ENCODE results near the gene TMEM94.
"Not testable (repeated sequence)": the region's sequence is repeated elsewhere in the genome, so short reads cannot be mapped to it uniquely, and the experiment has no call there.

Gene TMEM94

DNA sequence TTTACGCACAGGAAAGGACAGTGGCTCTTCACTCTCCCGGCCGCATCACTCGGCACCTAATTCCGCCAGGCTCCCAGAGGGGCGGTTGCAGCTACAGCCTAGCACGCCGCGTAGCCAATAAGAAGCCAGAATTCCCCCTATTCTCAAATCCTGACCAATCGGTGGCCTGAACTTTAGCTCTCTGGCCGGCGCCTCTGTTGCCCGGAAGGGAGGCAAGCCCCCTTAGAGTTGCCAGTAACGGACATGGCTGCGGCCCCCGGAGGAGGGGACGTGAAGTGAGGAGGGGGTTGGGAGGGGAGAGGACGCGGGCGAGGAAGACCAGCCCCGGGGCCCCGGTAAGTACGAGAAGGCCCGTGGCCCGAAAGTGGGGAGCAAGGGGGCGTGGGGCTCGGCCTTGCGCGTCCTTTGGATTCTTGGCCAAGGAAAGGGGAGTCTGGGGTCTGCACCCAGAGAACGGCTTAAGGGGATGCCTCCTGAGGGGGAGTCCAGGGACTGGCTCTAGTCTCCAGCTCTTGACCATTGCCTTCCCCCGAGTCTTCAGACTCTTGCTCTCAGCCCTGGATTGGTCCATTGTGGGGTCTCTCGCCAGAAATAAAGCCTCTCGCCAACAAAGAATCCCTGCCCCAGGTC lies at the start of gene TMEM94:
TSS of gene TMEM94 (plus strand) at position 219 of the 630 bp plus-strand sequence. CDS start 15,271 bp downstream, outside the sequence.
- DNase-seq: peak; percentile 97

DNA sequence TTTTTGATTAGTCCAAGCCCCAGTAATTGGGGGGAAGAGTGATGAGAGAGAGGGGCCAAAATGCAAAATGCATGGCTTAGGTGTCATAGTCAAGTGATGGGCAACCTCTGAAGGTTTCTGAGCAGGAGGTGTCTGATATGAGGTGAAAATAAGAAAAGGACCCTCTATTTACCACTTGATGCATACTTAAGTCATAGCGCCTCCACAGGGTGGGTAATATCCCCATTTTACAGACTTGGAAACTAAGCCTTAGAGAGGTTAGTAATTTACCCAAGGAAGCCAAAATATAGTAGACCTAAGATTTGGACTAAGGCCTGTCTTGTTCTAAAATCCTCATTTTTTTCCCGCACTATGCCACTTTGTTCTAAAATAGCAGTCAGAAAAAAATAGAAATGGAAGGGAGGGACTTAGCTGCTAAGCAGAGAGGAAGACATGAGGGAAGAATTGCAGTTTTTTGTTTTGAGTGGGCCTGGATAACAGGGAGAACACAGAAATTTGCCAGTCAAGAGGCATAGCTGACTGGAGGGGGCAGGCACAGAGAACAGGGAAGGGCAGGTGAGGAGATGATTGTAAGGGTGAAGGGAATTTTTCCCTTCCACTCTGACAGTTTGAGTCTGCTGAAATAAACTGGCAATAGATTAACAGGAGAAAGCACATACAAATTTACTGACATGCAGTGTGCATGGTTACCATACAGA lies 48.6 kb upstream of the TMEM94 start:
- DNase-seq: no peak

DNA sequence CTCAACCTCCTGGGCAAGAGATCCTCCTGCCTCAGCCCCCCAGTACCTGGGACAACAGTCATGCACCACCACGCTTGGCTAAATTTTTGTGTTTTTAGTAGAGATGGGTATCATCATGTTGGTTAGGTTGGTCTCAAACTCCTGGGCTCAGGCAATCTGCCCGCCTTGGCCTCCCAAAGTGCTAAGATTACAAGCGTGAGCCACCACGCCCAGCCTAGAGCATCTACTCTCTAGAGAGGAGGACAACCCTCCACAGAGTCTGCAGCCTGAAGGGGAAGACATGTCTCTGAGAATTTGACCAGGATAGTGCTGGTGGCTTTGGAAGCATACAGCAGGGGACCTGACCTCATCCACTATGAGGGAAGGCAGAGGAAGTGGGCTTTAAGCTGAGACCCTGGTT lies 46.3 kb upstream of the TMEM94 start:
- DNase-seq: no peak

DNA sequence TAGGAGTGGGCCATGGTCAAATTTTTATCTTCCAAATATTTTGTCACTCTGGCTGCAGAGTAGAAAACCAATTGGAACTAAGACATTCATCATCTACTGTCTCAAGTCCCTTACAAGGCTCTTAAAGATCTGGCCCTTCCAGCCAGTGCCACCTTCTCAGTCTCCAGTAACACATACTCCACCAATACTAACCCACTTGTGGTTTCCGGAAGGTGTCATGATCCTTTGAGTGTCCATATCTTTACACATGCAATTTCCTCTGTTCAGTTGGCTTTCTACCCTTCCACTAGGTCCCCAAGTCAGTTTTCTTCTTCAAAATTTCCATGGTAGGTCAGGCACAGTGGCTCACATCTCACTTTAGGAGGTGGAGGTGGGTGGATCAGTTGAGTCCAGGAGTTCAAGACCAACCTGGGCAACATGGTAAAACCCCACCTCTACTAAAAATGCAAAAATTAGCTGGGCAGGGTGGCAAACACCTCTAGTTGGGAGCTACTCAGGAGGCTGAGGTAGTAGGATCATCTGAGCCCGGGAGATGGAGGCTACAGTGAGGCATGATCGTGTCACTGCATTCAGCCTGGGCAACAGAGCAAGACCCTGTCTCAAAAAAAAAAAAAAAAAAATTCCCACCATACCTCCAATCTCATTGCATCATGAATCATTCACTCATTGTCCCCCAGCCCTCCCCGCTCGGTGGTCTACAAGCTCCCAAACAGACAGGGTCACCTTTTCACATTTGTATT lies 44.9 kb upstream of the TMEM94 start:
- DNase-seq: no peak

DNA sequence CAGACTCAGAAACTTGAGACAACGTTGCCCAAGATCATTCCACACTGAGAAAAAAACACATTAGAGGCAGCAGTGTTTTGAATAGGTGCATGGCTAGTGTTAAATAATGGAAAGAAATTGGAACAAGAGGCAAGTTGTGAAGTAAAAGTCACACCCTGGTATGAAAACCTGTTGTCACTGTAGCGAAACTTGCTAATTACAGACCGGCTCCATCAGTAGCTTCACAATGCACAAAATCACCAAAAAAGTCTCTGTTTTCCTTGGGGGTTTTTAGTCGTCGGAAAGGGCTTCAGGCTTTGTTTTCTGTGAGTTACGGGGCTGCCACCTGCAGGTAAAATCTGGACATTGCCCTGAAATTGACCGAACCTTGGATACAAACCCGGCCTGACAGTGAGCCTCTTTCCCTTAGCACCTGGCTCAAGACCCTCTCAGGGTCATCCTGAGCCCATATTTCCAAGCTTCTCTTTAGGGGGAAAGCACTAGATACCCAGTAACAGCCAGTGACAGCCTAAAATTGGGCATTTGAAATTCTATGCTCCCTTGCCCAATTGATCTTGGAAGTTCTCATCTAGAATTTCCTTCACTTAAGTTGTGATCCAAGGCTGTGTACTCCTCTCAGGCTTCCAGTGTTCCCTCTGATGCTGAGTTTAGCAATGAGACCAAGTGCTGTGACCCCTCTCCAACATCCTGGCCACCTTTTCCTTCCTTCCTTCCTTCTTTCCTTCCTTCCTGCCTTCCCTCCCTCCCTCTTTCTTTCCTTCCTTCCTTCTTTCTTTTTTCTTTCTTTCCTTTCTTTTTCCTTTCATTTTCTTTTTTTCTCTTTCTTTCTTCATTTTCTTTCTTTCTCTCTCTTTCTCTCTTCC lies 43.7 kb upstream of the TMEM94 start:
- DNase-seq: peak; percentile 22

DNA sequence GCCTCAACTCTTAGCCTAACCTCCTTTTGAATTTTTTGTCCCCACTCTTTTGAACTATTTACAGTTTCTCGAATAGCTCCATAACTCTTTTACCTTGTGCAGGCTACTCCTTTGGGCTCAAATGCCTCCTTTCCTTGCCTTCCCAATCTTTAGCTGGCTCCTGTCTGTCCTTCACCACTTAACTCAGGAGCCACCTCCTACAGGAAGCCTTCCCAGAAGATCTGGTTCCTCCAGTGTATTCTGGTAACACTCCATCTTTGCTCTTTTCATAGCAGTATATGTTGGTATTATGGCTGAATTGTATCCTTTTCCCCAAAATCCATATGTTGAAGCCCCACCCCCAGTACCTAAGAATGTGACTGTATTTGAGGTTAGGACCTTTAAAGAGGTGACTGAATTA lies 41.9 kb upstream of the TMEM94 start:
- no peak for DNase-seq

DNA sequence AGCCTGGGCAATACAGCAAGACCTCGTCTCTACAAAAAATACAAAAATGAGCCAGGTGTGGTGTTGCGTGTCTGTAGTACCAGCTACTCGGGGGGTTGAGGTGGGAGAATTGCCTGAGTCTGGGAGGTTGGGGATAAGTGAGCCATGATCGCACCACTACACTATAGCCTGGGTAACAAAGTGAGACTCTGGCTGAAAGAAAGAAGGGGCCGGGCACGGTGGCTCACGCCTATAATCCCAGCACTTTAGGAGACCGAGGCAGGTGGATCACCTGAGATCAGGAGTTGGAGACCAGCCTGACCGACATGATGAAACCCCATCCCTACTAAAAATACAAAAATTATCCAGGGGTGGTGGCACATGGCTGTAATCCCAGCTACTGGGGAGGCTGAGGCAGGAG lies 40.4 kb upstream of the TMEM94 start:
- DNase-seq: no peak

DNA sequence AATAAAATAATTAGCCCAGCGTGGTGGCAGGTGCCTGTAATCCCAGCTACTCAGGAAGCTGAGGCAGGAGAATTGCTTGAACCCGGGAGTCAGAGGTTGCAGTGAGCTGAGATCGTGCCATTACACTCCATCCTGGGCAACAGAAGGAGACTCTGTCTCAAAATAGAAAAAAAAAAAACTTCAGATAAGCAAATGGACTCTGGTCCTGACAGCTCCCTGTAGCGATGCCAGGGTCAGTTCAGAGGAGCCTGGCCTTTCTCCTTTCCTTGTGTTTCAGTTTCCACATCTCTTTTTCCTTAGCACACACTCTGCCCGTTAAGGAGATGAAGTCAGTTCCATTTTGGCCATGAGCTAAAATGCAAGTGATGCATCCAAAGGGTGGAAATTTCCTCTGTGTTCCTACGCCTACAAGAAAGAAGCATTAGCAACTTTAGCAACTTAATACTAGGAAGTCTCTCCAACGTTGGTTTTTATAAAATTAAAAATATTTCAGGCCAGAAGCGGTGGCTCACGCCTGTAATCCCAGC lies 39.3 kb upstream of the TMEM94 start:
- no peak for DNase-seq

DNA sequence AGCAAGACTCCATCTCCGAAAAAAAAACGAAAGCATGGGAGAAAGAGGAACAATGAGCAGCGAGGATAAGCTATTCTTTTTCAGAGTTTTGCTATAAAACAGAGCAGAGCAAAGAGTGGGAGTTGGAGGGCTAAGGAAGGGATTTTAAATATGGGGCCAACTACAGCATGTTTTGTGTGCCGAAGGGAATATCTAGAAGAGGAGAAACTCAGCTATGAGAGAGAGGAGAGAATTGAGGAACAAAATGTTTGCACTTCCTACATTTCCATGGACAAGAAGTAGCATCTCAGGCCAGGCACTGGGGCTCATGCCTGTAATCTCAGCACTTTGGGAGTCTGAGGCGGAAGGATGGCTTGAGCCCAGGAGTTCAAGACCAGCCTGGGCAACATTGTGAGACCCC lies 37.9 kb upstream of the TMEM94 start:
- no peak for DNase-seq

DNA sequence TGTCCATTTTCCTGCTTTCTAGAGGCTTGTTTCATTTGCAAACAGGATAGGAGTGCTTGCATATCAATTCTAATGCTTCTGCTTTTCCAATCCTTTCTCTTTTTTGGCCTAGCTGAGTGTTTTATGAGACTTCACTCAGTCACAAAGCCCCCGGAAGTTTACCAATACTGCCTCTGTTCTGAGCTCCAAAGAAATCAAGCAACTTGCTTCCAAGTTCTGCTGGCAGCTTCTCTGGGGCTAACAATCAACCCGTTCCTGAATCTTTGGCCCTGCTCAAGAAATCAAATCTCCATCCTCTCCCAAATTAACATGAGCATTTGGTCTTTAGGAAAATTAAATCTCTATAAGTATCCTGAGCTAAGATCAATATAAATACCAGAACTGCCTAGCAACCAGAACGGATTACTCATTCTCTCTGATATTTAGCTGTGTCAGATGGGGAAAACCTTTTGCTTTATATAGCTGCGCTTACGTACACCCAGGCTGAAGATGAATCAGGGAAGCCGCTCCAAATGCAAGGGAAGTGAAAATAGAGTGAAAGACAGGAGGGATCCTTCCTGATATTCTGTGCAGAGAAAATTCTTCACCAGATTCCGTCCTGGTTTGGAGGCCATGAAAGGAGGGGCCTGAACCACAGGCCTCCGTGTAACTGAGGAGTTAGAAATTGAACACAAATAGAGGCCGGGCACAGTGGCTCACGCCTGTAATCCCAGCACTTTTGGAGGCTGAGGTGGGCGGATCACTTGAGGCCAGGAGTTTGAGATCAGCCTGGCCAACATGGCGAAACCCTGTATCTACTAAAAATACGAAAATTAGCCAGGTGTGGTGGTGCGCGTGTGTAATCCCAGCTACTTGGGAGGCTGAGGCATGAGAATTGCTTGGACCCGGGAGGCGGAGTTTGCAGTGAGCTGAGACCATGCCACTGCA lies 27.6 kb upstream of the TMEM94 start:
- DNase-seq: no peak

DNA sequence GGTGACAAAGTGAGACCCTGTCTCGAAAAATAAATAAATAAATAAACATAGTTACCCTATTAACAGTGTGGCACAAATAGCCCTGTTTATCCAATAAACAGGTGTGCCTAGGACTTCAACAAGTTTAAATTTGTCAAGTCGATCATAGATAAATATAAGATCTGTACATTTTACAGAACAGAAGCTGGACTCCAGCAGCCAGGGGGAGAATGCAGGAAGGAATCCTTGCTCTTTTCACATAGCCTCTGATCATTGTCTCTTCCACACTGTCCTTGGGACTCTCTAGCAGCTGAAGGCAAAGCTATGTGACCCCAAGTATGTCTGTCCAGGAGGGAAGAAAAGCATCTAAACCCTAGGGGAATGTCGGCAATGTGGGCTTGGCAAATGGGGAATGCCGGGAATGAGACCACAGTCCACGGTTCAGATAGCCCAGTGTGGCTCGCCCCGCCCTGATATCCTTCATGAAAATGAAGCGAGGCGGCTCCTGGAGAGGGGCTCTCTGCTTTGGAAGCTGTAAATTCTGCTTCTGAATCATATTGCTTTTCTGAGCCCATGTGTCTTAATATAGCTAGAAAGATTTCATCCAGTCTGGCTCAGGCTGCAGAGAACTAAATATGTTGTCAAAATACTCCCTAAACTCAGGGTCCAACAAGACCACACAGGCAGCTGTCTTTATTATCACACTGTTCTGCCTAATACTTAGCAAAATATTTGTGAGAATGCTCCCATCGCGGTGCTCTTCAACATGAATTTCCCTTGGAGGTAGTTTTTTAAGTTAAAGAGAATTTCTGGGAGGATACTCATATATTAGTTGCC lies 26.1 kb upstream of the TMEM94 start:
- DNase-seq: no peak

DNA sequence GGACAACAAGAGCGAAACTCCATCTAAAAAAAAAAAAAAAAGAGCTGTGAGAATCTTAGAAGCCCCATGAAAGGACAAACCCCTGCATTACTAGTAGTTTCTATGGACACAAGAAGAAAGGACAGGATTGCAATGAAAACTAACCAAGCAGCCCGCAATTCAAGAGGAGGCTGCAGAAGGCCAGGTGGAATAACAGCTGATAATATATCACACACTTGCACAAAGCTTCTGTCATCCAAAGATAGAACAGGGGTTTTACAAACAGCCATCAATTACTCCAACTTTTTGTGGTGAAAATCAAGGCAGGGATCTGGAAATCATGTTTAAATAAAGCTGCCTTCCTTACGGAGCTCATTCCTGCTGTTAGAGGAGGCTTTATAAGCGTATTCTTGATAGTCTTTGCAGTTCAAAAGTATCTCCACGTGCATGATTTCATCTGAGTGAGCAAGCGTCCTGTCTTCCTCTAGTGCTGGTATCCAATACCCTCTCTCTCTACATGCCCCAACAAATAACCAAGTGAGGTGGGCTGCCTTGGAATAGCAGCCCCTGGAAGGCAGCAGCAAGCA lies 23.1 kb upstream of the TMEM94 start:
- DNase-seq: no peak

DNA sequence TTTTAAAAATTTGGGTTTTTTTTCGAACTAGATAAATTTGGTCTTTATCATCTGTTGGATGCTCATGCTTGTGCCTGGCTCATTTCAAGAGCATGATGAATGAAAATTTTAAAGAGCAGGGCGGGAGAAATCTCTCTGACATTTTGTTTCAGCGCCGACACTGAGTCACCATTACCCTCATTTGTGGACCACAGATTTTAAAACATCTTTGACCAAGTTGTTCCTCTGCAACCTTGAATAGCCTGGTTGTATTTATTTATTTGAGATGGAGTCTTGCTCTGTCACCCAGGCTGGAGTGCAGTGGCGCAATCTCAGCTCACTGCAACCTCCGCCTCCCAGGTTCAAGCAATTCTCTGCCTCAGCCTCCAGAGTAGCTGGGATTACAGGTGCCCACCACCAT lies 22.0 kb upstream of the TMEM94 start:
- not testable (repeated sequence) for DNase-seq

DNA sequence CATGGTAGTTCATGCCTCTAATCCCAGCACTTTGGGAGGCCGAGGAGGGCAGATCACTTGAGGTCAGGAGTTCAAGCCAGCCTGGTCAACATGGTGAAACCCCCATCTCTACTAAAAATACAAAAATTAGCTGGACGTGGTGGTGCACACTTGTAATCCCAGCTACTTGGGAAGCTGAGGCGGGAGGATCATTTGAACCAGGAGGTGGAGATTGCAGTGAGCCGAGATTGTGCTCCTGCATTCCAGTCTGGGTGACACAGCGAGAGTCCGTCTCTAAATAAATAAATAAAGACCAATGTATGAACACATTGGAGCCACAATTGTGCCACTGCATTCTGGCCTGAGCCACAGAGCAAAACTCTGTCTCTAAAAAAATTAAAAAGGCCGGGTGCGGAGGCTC lies 19.0 kb upstream of the TMEM94 start:
- not testable (repeated sequence) for DNase-seq

DNA sequence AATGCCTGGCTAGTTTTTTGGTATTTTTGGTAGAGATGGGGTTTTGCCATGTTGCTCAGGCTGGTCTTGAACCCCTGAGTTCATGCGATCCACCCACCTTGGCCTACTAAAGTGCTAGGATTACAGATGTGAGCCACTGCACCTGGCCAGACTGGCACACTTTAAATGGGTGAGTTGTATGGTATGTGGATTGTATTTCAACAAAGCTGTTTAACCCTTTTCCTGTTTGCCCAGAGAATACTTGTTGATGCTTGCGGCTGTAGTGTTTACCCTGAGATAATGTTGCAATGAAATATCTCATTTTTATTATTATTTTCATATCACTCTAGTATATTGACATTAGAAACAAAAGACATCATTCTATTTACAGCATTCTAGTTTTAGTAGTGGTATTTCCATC lies 17.1 kb upstream of the TMEM94 start:
- no peak for DNase-seq

DNA sequence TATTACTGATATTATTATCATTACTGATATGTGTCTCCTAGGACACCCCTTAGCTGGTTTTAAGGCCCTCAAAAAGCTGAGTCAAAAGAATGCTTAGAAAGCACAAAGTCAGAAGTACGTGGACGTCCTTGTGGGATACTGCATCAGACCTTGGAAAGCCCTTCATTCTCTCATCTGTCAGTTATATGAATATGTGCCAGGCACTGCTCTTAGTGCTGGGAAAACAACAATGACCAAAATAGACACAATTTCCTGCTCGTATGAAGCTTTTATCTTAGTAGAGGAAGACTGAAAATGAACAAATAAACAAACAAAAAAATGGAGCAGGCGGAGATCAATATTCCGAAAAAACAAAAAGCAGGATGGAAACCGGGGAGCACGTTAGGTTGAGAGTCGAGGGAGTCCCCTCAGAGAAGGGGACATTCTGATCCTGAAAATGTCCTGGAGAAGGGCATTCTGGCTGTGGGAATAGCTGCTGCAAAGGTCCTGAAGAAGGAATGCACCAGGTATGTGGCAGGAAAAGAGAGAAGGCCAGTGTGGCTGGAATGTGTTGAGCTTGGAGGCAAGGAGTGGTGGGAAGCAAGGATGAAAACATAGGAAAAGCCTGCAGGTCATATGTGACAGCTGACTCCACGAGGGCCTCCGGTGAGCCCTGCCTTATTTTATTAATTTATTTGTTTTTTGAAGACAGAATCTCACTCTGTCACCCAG lies 15.5 kb upstream of the TMEM94 start:
- no peak for DNase-seq

DNA sequence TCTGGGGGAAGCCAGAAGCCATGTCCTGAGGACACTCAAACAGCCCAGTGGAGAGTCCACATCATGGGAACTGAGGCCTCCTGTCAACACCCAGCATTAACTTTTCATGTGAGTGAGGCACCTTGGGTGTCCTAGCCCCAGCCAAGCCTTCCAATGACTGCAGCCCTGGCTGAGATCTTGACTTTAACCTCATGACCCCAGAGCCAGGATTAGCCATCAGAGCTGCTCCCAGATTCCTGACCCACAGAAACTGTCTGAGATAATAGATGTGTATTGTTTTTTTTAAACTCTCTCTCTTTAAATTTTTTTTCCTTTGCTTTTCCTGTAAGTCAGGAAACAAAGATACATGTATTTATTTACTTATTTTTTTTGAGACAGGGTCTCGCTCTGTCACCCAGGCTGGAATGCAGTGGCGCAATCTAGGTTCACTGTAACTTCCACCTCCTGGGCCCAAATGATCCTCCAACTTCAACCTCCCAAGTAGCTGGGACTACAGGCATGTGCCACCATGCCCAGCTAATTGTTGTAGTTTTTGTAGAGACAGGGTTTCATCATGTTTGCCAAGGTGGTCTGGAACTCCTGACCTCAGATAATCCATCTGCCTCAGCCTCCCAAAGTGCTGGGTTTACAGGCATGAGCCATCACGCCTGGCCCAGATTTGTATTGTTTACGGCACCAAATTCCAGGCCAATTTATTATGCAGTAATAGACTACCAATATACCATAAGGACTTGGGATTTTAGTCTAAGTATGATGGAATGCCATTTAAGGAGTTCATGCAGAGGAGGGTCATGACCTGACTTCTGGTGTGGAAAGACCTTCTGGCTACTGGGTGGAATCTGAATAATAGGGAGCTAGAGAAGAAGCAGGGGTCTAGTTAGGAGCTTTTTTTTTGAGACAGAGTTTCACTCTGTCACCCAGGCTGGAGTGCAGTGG lies 14.0 kb upstream of the TMEM94 start:
- no peak for DNase-seq

DNA sequence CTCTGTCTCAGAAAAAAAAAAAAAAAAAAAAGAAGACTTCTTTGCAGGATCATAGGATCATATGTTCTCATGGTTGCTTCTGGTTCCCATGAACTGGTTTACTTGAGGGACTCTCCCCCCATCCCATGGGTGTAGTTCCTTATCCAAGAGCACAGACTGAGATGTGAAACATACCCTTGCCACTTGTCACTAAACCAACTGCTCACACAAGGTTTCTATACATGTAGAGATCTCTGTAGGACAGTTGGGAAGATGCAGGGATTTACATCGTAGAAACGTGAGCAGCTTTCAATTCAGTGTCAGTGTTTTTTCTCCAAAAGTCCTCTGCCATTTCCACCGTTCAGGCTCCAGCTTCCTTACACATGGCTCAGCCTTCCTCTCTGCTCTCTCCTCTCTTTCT lies 11.1 kb upstream of the TMEM94 start:
- DNase-seq: no peak

DNA sequence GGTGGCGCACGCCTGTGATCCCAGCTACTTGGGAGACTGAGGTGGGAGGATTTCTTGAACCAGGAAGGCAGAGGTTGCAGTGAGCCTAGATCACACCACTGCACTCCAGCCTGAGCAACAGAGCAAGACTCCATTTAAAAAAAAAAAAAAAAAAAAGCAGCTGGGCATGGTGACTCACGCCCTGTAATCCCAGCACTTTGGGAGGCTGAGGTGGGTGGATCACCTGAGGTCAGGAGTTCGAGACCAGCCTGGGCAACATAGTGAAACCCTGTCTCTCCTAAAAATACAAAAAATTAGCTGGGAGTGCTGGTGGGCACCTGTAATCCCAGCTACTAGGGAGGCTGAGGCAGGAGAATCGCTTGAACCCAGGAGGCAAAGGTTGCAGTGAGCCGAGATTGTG lies 10.5 kb upstream of the TMEM94 start:
- not testable (repeated sequence) for DNase-seq

Measured in DMS153 (cell line).